HG02973 (cell line): ENCODE results near the gene SLC2A3.
"Not testable (repeated sequence)": the region's sequence is repeated elsewhere in the genome, so short reads cannot be mapped to it uniquely, and the experiment has no call there.

Experiments
- ATAC-seq: cut with Tn5 transposase; IDR thresholded peaks from one replicate; pipeline ENCODE4 v1.9.1; 2021; ENCODE audit warnings: moderate library complexity; ENCODE audit not compliant: unreplicated experiment

The SLC2A3 gene

DNA sequence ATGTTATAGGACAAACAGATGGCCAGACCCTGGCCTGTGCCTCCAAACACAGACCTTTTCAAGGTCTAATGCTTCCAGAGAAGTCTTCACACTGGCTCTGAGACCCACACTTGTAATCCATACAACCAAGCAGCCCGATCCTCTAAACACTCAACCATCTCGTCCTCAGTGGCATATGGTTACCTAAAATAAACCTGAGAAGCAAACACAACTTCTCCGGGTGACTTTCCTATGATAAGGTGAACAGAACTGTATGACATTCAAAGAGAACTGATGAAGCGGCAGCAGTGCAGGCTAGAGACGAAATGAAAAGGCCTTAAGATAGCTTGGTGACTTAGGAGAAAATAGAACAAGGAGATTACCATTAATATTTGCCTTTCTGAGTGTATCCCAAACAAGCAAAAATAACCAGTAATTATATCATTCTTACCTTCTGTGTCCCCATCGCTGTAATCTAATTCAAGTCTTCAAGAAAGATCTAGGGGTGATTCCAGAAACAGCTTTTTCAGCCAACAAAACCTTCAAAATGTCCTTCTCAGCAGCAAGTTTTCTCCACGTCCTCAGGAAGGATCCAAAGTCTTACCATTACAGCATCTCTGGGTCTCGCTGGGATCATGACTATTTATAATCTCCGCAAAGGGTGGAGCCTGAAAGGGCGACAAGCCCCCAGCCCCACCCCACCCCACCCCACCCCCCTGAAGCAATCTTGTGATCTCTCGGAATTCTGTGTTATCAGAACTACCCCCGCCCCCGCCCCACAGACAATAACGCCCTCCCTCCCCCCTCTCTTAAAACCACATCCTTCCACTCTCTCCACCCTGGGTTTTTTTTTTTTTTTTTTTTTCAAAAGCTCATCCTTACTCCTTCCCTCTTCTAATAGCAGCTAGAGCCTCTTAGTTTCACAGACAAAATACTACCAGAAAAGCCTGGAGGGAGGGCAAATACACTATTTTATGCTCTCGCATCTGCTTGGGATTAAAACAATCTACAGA lies at the start of gene SLC2A3:
TSS of gene SLC2A3 (minus strand) at position 598 of the 992 bp plus-strand sequence. CDS start at position 445, 153 bp downstream.
- ATAC-seq, result peak; percentile 40

DNA sequence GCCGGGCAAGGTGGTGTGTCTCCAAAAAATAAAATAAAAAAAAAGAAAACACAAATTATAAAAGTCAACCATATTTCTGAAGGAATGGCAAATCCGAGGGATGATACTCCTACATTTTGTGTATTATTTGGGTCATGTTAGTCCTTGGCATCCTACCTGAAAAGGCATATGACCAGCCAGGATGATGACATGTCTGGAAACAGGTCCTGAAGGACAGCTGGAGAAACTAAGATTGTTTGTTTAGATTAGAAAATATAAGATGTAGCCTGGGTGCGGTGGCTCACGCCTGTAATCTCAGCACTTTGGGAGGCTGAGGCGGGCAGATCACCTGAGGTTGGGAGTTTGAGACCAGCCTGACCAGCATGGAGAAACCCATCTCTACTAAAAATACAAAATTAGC lies 48.9 kb upstream of the SLC2A3 start:
- no peak for ATAC-seq

DNA sequence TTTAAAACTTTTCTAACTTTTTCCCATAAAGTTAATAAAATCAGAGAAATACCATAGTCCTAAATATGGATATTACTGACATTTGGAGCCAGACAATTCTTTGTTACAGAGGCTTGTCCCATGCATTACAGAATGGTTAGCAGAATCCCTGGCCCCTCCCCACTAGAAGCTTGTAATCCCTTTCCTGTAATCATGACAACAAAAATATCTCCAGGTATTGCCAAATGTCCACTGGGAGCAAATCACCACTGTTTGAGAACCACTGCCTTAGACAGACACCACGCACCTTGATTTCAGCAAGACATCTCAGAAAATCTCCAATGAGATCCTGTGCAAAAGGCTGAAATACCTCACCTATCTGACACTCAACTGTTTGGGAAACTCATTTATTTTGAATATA lies 47.5 kb upstream of the SLC2A3 start:
- ATAC-seq, result not testable (repeated sequence)

DNA sequence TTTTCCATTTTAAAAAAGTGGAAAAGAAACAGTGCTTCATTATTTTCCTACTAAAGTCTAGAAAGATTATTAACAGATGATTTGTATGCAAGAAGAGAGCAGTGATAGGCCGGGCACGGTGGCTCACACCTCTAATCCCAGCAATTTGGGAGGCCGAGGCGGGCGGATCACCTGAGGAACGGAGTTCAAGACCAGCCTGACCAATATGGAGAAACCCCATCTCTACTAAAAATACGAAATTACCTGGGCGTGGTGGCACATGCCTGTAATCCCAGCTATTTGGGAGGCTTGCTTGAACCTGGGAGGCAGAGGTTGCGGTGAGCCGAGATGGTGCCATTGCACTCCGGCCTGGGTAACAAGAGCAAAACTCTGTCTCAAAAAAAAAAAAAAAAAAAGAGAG lies 47.0 kb upstream of the SLC2A3 start:
- not testable (repeated sequence) for ATAC-seq

DNA sequence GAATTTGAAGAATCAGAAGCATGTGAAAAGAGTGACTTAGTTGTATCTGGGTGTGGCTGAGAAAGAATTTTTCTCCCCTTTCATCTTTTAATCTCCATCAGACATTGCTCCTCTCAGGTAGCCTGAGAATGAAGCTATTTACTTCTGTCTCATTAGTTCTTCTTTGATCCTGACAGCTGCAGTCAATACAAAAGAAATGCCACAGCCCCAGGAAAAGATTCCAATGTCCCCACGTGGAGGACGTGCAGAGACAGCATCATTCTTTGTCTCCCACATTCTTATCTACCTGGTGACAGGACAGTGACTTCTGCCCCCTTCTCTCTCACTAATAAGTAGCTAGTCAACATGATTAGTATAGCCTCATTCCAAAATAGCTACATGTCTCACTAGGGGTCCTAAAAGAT lies 46.3 kb upstream of the SLC2A3 start:
- not testable (repeated sequence) for ATAC-seq

DNA sequence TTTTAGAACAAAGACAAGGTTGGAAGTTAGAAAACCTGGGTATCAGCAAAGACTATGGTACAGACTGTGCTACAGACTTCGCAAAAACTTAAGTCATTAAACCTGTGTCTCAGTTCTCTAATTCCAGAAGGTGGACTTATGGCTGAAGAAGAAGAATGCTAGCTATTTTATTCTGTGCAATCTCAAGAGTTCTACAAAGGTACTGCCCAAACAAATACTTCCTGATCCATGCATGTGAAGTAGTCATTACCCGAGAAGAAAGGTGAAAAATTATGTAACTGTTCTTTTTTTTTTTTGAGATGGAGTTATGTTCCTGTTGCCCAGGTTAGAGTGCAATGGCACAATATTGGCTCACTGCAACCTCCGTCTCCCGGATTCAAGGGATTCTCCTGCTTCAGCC lies 45.5 kb upstream of the SLC2A3 start:
- ATAC-seq, result no peak

DNA sequence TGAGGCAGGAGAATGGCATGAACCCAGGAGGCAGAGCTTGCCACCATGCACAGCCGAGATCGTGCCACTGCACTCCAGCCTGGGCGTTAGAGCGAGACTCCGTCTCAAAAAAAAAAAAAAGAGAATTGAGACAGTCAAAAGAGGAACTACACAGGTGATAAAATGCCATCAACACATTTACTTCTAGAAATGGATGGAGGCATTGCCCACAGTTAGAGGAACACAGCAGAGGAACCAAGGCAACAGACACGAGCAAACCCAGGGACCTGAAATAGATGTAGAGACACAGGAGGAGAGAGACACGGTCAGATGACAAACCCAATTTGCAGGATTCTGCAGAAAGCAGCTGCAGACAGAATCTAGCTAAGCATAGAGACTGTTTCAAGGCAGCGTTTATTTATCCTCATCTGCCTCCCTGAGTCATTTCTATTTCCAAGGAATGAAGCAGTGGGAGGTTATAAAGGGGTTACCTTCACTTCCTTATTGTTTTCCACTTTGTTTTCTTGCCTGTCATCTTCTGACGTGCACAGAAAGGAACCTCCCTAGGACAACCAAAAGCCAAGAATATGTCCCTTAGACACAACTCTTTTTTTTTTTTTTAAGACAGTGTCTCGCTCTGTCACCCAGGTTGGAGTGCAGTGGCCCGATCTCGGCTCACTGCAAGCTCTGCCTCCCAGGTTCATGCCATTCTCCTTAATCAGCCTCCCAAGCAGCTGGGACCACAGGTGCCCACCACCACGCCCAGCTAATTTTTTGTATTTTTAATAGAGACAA lies 41.6 kb upstream of the SLC2A3 start:
- ATAC-seq, result not testable (repeated sequence)

DNA sequence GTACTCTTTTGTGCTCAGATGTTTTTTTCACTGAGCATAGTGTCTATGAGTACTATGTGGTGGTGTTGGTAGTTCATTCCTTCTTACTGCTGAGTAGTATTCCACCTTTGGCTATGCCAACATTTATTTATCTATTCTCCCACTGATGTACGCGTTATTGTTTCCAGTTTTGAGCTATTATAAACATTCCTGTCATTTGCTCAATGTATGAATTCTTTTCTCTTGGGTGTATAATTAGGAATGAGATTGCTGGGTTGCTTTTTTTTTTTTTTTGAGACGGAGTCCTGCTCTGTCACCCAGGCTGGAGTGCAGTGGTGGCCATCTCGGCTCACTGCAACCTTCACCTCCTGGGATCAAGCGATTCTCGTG lies 37.5 kb upstream of the SLC2A3 start:
- ATAC-seq, result no peak

DNA sequence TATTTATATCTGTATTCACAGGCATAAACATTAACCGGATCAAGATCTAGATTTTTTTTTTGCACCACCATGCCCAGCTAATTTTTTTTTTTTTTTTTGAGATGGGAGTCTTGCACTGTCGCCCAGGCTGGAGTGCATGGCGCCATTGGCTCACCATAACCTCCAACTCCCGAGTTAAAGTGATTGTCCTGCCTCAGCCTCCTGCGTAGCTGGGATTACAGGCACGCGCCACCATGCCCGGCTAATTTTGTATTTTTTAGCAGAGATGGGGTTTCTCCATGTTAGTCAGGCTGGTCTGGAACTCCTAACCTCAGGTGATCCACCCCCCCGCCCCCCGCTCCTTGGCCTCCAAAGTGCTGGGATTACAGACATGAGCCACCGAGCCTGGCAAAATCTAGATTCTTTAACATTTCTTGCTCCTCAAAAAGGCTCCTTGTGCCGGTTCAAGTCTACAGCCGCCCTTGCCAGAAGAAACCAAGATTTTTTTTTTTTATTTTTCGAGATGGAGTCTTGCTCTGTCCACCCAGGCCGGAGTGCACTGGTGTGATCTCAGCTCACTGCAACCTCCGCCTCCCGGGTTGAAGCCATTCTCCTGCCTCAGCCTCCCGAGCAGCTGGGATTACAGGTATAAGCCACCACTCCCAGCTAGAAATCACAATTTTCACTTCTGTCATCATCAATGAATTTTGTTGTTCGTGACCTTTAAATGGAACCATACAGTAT lies 36.9 kb upstream of the SLC2A3 start:
- no peak for ATAC-seq

DNA sequence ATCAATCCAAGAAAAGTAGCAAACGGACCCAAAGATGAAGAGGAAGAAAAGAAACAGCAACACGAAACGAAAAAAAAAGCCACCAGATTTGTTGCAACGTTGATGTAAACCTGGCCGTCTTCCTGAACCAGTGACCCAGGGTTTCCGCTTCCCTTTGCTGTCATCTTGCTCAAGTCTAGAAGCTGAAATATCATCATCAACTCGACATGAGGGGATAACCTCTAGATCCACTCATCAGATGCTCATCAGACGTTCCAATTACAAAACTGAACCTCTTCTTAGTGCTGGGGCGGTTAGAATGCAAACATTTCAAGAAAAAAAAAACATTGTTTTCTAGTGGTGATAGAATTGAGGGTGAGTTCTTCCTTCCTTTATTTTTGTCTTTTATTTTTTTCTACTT lies 36.3 kb upstream of the SLC2A3 start:
- not testable (repeated sequence) for ATAC-seq

DNA sequence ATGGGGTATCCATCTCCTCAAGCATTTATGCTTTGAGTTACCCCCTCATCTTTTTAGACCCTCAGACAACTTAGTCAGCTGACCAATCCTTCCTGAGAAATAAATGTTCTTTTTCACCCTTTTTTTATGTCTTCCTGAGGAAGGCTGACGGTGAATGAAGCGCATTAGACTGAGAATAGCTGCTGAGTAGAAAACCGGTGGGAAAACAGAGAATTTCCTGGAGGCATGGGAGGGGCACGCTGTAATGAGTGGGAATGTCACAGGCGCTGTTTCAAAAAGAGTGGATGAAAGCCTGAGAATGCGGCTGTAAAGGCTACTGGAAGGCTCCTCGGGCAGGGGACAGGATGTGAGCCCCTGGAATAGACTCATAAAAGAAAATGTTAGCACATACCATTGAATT lies 35.8 kb upstream of the SLC2A3 start:
- not testable (repeated sequence) for ATAC-seq

DNA sequence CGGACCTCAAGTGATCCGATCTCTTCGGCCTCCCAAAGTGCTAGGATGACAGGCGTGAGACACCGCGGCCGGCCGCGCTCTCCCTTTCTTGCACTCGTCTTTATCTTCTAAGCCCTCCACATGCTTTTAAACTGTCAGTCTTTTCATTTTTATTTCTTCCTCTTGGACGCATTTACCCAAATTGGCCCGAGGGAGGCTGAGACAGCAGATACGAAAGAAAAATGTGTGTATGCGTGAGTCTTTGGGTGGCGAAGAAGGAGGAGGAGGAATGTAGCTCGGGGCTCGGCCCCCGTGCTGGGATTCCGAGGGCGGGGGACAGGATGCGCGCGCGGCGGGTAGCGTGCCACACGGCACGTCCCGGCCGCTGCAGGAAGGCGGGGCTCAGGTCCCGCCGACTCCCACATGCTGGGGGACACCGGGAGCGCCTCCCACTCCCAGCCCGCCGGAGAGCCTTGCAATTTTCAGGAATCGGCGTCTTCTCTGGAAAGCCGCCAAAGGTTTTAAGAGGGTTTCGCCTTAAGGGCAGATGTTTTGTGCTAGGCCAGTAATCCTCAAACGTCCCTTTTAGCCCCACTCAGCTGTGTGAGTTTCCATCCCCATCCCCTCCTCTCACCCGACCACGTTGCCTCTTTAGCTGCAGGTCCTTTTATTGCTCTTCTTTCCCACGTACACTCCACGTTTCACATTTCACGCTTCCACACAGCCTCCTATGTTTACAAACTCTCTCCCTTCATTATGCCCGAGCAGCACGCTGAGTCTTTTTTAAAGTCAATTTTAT lies 34.7 kb upstream of the SLC2A3 start:
- peak; percentile 85 for ATAC-seq

DNA sequence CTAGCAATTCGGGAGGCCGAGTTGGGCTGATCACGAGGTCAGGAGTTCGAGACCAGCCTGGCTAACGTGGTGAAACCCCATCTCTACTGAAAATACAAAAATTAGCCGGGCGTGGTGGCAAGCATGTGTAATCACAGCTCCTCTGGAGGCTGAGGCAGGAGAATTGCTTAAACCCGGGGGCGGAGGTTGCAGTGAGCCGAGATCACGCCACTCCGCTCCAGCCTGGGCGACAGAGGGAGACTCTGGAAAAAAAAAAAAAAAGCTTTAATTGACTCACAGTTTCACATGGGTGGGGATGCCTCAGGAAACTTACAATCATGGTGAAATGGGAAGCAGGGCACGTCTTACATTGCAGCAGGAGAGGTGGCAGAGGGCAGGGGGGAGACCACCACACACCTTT lies 30.6 kb upstream of the SLC2A3 start:
- ATAC-seq, result no peak

DNA sequence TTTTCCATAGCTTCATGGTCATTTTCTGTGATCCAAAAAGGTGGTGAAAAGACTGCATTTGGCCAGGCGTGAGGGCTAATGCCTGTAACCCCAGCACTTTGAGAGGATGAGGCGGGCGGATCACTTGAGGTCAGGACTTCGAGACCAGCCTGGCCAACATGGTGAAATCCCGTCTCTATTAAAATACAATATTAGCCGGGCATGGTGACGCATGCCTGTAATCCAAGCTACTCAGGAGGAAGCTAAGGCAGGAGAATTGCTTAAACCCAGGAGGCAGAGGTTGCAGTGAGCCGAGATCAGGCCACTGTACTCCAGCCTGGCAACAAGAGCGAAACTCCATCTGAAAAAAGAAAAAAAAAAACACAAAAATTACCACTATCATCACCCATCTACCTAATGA lies 28.7 kb upstream of the SLC2A3 start:
- ATAC-seq, result not testable (repeated sequence)

DNA sequence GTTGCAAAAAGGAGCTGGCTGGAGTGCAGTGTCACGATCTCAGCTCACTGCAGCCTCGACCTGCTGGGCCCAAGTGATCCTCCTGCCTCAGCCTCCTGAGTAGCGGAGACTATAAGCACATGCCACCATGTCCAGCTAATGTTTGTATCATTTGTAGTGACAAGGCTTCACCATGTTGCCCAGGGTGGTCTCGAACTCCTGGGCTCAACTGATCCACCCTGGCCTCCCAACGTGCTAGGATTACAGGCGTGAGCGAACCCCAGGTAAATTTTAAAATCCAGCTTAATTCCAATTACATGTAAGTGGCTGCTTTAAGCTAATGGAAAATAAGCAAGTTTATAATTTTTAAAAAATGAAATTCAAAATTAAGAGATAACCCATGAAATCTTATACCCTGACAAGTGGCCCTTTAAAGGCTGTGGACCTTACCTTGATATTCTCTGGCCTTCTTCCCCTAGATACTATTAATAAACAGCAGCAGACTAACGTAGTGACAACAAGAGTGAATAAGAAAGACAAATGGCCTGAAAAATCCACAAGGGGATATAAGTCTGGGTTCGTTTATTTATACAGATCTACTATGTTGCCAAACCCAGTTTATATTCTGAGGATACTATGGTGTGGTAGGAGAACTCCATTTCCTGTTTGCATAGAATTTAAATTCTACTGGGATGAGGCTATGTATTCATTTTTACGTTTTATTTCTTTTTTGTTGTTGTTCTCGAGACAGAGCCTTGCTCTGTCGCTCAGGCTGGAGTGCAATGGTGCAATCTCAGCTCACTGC lies 25.6 kb upstream of the SLC2A3 start:
- ATAC-seq, result no peak

DNA sequence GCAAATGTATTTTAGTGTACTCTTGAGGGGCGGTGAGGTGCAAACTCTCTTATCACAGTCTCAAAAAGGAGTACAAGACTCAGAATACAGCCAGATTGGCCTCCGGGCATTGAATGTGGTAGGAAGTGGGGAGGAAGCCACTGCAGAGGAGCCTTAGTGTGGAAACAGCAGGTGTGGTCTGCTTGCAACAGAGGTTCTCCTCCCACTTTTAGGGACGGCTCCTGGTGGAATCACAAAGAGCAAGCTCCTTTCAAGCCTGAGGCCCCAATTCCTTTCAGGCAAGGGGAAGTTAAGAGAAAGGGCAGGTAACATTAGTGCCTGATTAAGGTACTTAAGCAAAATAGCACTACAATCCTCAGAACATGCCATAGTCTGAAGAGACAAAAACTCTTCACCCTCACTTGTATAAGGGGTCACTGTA lies 23.7 kb upstream of the SLC2A3 start:
- ATAC-seq, result no peak

DNA sequence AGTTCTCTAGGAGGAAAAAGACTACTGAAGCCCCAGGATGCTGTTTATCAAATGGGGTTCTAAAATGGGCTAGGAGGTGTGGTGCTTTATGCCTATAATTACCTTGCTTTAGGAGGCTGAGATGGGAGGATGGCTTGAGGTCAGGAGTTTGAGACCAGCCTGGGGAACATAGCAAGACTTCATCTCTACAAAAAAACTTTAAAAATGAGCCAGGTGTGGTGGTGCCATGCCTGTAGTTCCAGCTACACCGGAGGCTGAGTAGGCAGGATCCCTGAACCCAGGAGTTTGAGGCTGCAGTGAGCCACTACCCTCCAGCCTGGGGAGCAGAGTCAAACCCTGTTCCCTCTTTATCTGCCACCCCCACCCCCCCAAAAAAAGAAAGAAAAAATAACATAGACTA lies 23.3 kb upstream of the SLC2A3 start:
- ATAC-seq, result no peak

DNA sequence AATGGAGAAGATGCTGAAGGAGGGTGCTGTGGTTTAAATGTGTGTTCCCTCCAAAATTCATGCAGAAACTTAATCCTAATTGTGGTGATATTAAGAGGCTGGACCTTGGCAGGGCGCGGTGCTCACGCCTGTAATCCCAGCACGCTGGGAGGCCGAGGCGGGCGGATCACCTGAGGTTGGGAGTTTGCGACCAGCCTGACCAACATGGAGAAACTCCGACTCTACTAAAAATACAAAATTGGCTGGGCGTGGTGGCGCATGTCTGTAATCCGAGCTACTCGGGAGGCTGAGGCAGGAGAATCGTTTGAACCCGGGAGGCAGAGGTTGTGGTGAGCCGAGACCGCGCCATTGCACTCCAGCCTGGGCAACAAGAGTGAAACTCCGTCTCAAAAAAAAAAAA lies 18.9 kb upstream of the SLC2A3 start:
- ATAC-seq, result not testable (repeated sequence)

DNA sequence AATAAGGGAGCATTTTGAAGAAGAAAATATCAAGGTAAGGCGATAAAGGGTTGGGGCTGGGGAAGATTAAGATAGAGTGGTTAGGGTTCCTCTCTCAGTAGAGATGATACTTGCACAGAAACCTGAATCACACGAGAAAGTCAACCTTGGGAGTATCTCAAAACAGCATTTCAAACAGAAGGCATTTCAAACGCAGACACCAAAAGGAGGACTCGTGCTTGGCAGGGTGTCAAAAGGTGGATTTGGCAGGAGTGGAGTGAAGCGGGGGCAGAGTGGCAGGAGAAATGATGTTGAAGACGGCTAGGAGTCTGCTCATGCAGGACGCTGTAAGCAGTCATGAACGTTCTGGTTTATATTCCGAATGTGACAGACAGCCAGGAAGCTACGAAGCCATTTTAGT lies 18.4 kb upstream of the SLC2A3 start:
- ATAC-seq, result not testable (repeated sequence)

DNA sequence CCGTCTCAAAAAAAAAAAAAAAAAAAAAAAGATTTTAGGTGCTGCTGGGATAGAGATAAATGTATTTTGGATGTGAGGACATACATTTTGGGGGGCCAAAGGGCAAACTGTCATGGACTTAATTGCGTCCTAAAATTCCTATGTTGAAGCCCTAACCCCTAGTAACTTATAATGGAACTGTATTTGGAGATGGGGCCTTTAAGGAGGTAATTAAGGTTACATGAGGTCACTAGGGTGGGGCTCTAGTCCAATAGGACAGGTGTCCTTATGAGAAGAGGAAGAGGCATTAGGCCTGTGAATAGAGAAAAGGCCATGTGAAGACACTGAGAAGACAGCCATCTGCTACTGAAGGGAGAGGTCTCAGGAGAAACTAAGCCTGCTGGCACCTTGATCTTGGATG lies 17.9 kb upstream of the SLC2A3 start:
- ATAC-seq, result not testable (repeated sequence)
